Measurements from ENCODE around the gene WDR11.

Gene WDR11

GRCh38 chr10:120850911-120851865 is at the start of gene WDR11:
Gene WDR11, plus strand, starts transcription at chr10:120851362. Its CDS starts 59 bp downstream, at chr10:120851421.
- peak; percentile 31 to 42 (median 40) for DNase-seq

- no peak for DNase-seq
Observed at GRCh38 chr10:120802935-120803334, 48.2 kb upstream of the WDR11 start.

GRCh38 chr10:120803972-120804371 is 47.2 kb upstream of the WDR11 start:
- DNase-seq = no peak

- no peak for DNase-seq
Observed at GRCh38 chr10:120805014-120805812, 45.9 kb upstream of the WDR11 start.

- no peak for DNase-seq
Observed at GRCh38 chr10:120806081-120806480, 45.1 kb upstream of the WDR11 start.

GRCh38 chr10:120810298-120810697 is 40.9 kb upstream of the WDR11 start:
- no peak for DNase-seq

- no peak for DNase-seq
Observed at GRCh38 chr10:120813085-120813484, 38.1 kb upstream of the WDR11 start.

- no peak for DNase-seq
Observed at GRCh38 chr10:120818301-120818700, 32.9 kb upstream of the WDR11 start.

- DNase-seq = no peak
Observed at GRCh38 chr10:120819366-120819765, 31.8 kb upstream of the WDR11 start.

- no peak for DNase-seq
Observed at GRCh38 chr10:120823266-120823665, 27.9 kb upstream of the WDR11 start.

- no peak for DNase-seq
Observed at GRCh38 chr10:120824881-120825309, 26.3 kb upstream of the WDR11 start.

GRCh38 chr10:120825878-120826769 is 25.0 kb upstream of the WDR11 start:
- no peak for DNase-seq

- DNase-seq = no peak
Observed at GRCh38 chr10:120827251-120827875, 23.8 kb upstream of the WDR11 start.

- no peak for DNase-seq
Observed at GRCh38 chr10:120828763-120829319, 22.3 kb upstream of the WDR11 start.

GRCh38 chr10:120832106-120832505 is 19.1 kb upstream of the WDR11 start:
- no peak for DNase-seq

GRCh38 chr10:120833222-120833928 is 17.8 kb upstream of the WDR11 start:
- no peak for DNase-seq

GRCh38 chr10:120835603-120836002 is 15.6 kb upstream of the WDR11 start:
- DNase-seq = no peak

- no peak for DNase-seq
Observed at GRCh38 chr10:120838941-120839340, 12.2 kb upstream of the WDR11 start.

GRCh38 chr10:120841522-120842189 is 9.5 kb upstream of the WDR11 start:
- DNase-seq = no peak

GRCh38 chr10:120854388-120854787 is 3.2 kb downstream of the WDR11 start:
- no peak for DNase-seq
